H9 (cell line): ENCODE results near the gene PDE2A. TPM values are rescaled to one million over a fixed set of nuclear protein-coding genes. Genes with fewer than 3 reads are reported as not detected.
A peak's percentile ranks its signal among the peaks of the same experiment; 100 is the strongest.

Source experiments
- DNase-seq: peaks from one replicate; pipeline ENCODE4 v3.0.0-alpha.2; 2017
- H2AFZ ChIP-seq: one replicate; pipeline ENCODE4 v1.6.1; 2013; ENCODE audit warnings: mild to moderate bottlenecking, low read length, control low read depth, moderate library complexity
- H2AK5ac ChIP-seq: 2 replicates; pipeline ENCODE4 v1.6.1; 2013; ENCODE audit warnings: low read length, control low read depth, mixed read lengths; ENCODE audit not compliant: insufficient read length
- H2BK120ac ChIP-seq: one replicate; pipeline ENCODE4 v1.6.1; 2013; ENCODE audit warnings: low read depth, mild to moderate bottlenecking, low read length, control low read depth, inconsistent platforms; ENCODE audit not compliant: poor library complexity, severe bottlenecking
- H2BK12ac ChIP-seq: 2 replicates; pipeline ENCODE4 v1.6.1; 2013; ENCODE audit warnings: low read length, control low read depth, mixed read lengths, low read depth; ENCODE audit not compliant: insufficient read length
- H2BK15ac ChIP-seq: 2 replicates; pipeline ENCODE4 v1.6.1; 2013; ENCODE audit warnings: low read depth, low read length, control low read depth
- H2BK20ac ChIP-seq: one replicate; pipeline ENCODE4 v1.6.1; 2013; ENCODE audit warnings: low read depth, mild to moderate bottlenecking, low read length, control low read depth, inconsistent platforms; ENCODE audit not compliant: poor library complexity, severe bottlenecking
- H2BK5ac ChIP-seq: 2 replicates; pipeline ENCODE4 v1.6.1; 2013; ENCODE audit warnings: low read length, control low read depth, mixed read lengths; ENCODE audit not compliant: insufficient read length
- H3K14ac ChIP-seq: 2 replicates; pipeline ENCODE4 v1.6.1; 2013; ENCODE audit warnings: low read length, control low read depth; ENCODE audit not compliant: insufficient read depth
- H3K18ac ChIP-seq: 2 replicates; pipeline ENCODE4 v1.6.1; 2013; ENCODE audit warnings: low read depth, mild to moderate bottlenecking, mixed read lengths, low read length, control low read depth; ENCODE audit not compliant: insufficient read length
- H3K23ac ChIP-seq: 2 replicates; pipeline ENCODE4 v1.6.1; 2013; ENCODE audit warnings: low read length, control low read depth, mixed read lengths, low read depth; ENCODE audit not compliant: insufficient read length
- H3K23me2 ChIP-seq: 2 replicates; pipeline ENCODE4 v1.6.1; 2013; ENCODE audit warnings: low read depth, mild to moderate bottlenecking, mixed read lengths, low read length, control low read depth; ENCODE audit not compliant: insufficient read length, poor library complexity, severe bottlenecking
- H3K27ac ChIP-seq: 2 replicates; pipeline ENCODE4 v1.5.1; 2013; ENCODE audit warnings: low read length, control low read depth, mixed read lengths, low read depth; ENCODE audit not compliant: insufficient read length
- H3K27me3 ChIP-seq: 2 replicates; pipeline ENCODE4 v1.6.1; 2013; ENCODE audit warnings: low read length, control low read depth, inconsistent platforms; ENCODE audit not compliant: insufficient read depth
- H3K4ac ChIP-seq: 2 replicates; pipeline ENCODE4 v1.6.1; 2013; ENCODE audit warnings: low read depth, mild to moderate bottlenecking, control low read depth, inconsistent platforms, low read length, moderate library complexity
- H3K4me1 ChIP-seq: 2 replicates; pipeline ENCODE4 v1.6.1; 2013; ENCODE audit warnings: low read length, control low read depth, inconsistent platforms; ENCODE audit not compliant: insufficient read depth
- H3K4me2 ChIP-seq: 2 replicates; pipeline ENCODE4 v1.6.1; 2013; ENCODE audit warnings: low read length, control low read depth, mixed read lengths; ENCODE audit not compliant: insufficient read length, insufficient read depth
- H3K56ac ChIP-seq: 2 replicates; pipeline ENCODE4 v1.6.1; 2013; ENCODE audit warnings: low read depth, mild to moderate bottlenecking, mixed read lengths, low read length, control low read depth; ENCODE audit not compliant: insufficient read length
- H3K79me1 ChIP-seq: 2 replicates; pipeline ENCODE4 v1.6.1; 2013; ENCODE audit warnings: low read depth, mild to moderate bottlenecking, moderate library complexity, low read length, control low read depth, inconsistent platforms; ENCODE audit not compliant: insufficient read depth, poor library complexity, severe bottlenecking
- H3K79me2 ChIP-seq: 2 replicates; pipeline ENCODE4 v1.6.1; 2013; ENCODE audit warnings: low read length, control low read depth, inconsistent platforms; ENCODE audit not compliant: insufficient read depth
- H3K9ac ChIP-seq: 2 replicates; pipeline ENCODE4 v1.6.1; 2013; ENCODE audit warnings: low read length, control low read depth, mixed read lengths; ENCODE audit not compliant: insufficient read length; ENCODE audit errors: extremely low read depth
- H3K9me3 ChIP-seq: one replicate; pipeline ENCODE4 v1.6.1; 2013; ENCODE audit warnings: low read depth, low read length, inconsistent platforms; ENCODE audit not compliant: control insufficient read depth
- H3T11ph ChIP-seq: one replicate; pipeline ENCODE4 v1.6.1; 2013; ENCODE audit warnings: mild to moderate bottlenecking, low read length, control low read depth, inconsistent platforms
- H4K20me1 ChIP-seq: one replicate; pipeline ENCODE4 v1.6.1; 2013; ENCODE audit not compliant: control insufficient read depth, insufficient read length, insufficient read depth
- H4K5ac ChIP-seq: 2 replicates; pipeline ENCODE4 v1.6.1; 2013; ENCODE audit warnings: low read depth, mild to moderate bottlenecking, mixed read lengths, low read length, control low read depth; ENCODE audit not compliant: insufficient read length
- H4K8ac ChIP-seq: replicated peaks from 2 replicates; pipeline ENCODE4 v1.6.1; 2013; ENCODE audit warnings: low read length, control low read depth, mixed read lengths, low read depth; ENCODE audit not compliant: insufficient read length
- H4K91ac ChIP-seq: 2 replicates; pipeline ENCODE4 v1.6.1; 2013; ENCODE audit warnings: low read depth, mild to moderate bottlenecking, moderate library complexity, mixed read lengths, low read length, control low read depth; ENCODE audit not compliant: insufficient read length
- H3K27ac Mint-ChIP-seq, 3 experiments: 2 replicates in 2 of 3; 3 replicates in 1 of 3; pipeline ENCODE4 v1.8.0; 2020 to 2021; ENCODE audit warnings: mixed read lengths in 3 of 3, mild to moderate bottlenecking in 1 of 3, moderate library complexity in 1 of 3
- H3K27me3 Mint-ChIP-seq: 2 replicates; pipeline ENCODE4 v1.8.0; 2021; ENCODE audit warnings: low read depth, mild to moderate bottlenecking, moderate library complexity, mixed read lengths
- H3K36me3 Mint-ChIP-seq, 3 experiments: 2 replicates in 2 of 3; 3 replicates in 1 of 3; pipeline ENCODE4 v1.8.0; 2020 to 2021; ENCODE audit warnings: low read depth in 3 of 3, mixed read lengths in 3 of 3; ENCODE audit not compliant: insufficient read depth in 1 of 3
- H3K4me1 Mint-ChIP-seq, 2 experiments: 2 replicates each; pipeline ENCODE4 v1.8.0; 2020; ENCODE audit warnings: mixed read lengths in 2 of 2
- H3K4me3 Mint-ChIP-seq, 2 experiments: 2 replicates in 1 of 2; 3 replicates in 1 of 2; pipeline ENCODE4 v1.8.0; 2020 to 2021; ENCODE audit warnings: mild to moderate bottlenecking in 2 of 2, mixed read lengths in 2 of 2, moderate library complexity in 1 of 2
- H3K9me3 Mint-ChIP-seq, 2 experiments: 2 replicates in 1 of 2; 3 replicates in 1 of 2; pipeline ENCODE4 v1.8.0; 2020; ENCODE audit warnings: mild to moderate bottlenecking in 2 of 2, mixed read lengths in 2 of 2, moderate library complexity in 1 of 2
- CTCF ChIP-seq: fragments of 200-600 bp; sonication (generic); conservative IDR thresholded peaks from 3 replicates; pipeline ENCODE4 v1.8.0; 2021; ENCODE audit warnings: antibody characterized with exemption, mild to moderate bottlenecking
- WGBS: extraction: QIAGEN DNeasy Blood & Tissue Kit; methylation state at CpG from one replicate; pipeline ENCODE4 v1.1.7; 2013; ENCODE audit warnings: missing lambda C conversion rate, low lambda C conversion rate, mixed read lengths; ENCODE audit not compliant: insufficient read length; ENCODE audit errors: extremely low coverage; 5-methylcytosine and 5-hydroxymethylcytosine counted together
- total RNA-seq: library from RNA; stranded (reverse); gene quantifications from 2 replicates; pipeline ENCODE4 v1.2.1, GENCODE V29; 2021

PDE2A gene
- total RNA-seq, 1 experiment from 2014 or later: 3.4 TPM

GRCh38 chr11:72697814-72698213 lies 23.6 kb upstream of the PDE2A start:
- Histone ChIP-seq H4K8ac (no peak overlapping the region), H2BK120ac (no peak overlapping the region), H4K91ac (no peak overlapping the region), H3K79me2 (no peaks in the 10 kb centered on the region), H3K23ac (no peak overlapping the region), H3K23me2 (no peaks in the 10 kb centered on the region), H2BK5ac (no peak overlapping the region), H4K5ac (no peak overlapping the region), H2BK20ac (no peak overlapping the region), H3K4me2 (no peak overlapping the region), H3K9ac (no peak overlapping the region), H3K4ac (no peak overlapping the region), H3K18ac (no peak overlapping the region), H2AFZ (no peak overlapping the region), H3K9me3 (no peaks in the 10 kb centered on the region), H3K79me1 (no peaks in the 10 kb centered on the region), H3K14ac (no peak overlapping the region), H3K27ac (no peak overlapping the region), H3K56ac (no peak overlapping the region), H4K20me1 (no peaks in the 10 kb centered on the region), H3K27me3 (no peaks in the 10 kb centered on the region), H2BK15ac (no peak overlapping the region), H2AK5ac (no peak overlapping the region), H3K4me1 (no peaks in the 10 kb centered on the region), H2BK12ac (no peak overlapping the region), H3T11ph (no peak overlapping the region)
- TF ChIP-seq CTCF: no peak
- H3K9me3 Mint-ChIP-seq: no peaks in the 10 kb centered on the region
- no peak overlapping the region for H3K4me3 Mint-ChIP-seq
- WGBS: no CpG with 5 or more reads among the region's 16 CpGs
- H3K36me3 Mint-ChIP-seq: peaks cover 28 to 72% (median 65%) of the 10 kb centered on the region in 3 experiments; a peak in 6 of 7 replicates
- H3K27me3 Mint-ChIP-seq: no peaks in the 10 kb centered on the region
- peak overlapping the region in 2 of 3 experiments; percentile 16 to 39; a peak in 1 of 7 replicates for H3K27ac Mint-ChIP-seq
- peaks cover 12 to 19% of the 10 kb centered on the region in 2 experiments for H3K4me1 Mint-ChIP-seq
- no peak for DNase-seq
